Anterior cingulate cortex (tissue), 58 donors: ENCODE data around the gene ZC3H12D.
A peak's percentile ranks its signal among the peaks of the same experiment; 100 is the strongest.
"Not testable (repeated sequence)": the region's sequence is repeated elsewhere in the genome, so short reads cannot be mapped to it uniquely, and the experiment has no call there.

ENCODE experiments used
- DNase-seq, 58 donors: peaks; one replicate each; lab custom pipeline; 2025; lab: John Stamatoyannopoulos, UW

Gene ZC3H12D

GRCh38 chr6:149460249-149460648, 24.6 kb downstream of the ZC3H12D start:
- DNase-seq, result not testable (repeated sequence)

- DNase-seq, result no peak
These were observed 25.1 kb downstream of the ZC3H12D start for GRCh38 chr6:149459761-149460160.

GRCh38 chr6:149458806-149459205, 26.0 kb downstream of the ZC3H12D start:
- no peak for DNase-seq

- DNase-seq, result no peak
These were observed 26.6 kb downstream of the ZC3H12D start for GRCh38 chr6:149458196-149458595.

- no peak for DNase-seq
These were observed 27.4 kb downstream of the ZC3H12D start for GRCh38 chr6:149457316-149457884.

- no peak for DNase-seq
These were observed 28.3 kb downstream of the ZC3H12D start for GRCh38 chr6:149456311-149457021.

GRCh38 chr6:149455031-149455732, 29.6 kb downstream of the ZC3H12D start:
- DNase-seq, result no peak

- peak in 57 of 58 donors; percentile 14 to 89 (median 74) for DNase-seq
These were observed 30.4 kb downstream of the ZC3H12D start for GRCh38 chr6:149454346-149454848.

- DNase-seq, result no peak
These were observed 31.0 kb downstream of the ZC3H12D start for GRCh38 chr6:149453597-149454345.

GRCh38 chr6:149452037-149452939, 32.5 kb downstream of the ZC3H12D start:
- no peak for DNase-seq

GRCh38 chr6:149451376-149452036, 33.3 kb downstream of the ZC3H12D start:
- DNase-seq, result peak in 9 of 58 donors; percentile 7 to 33 (median 14)

- peak in 24 of 58 donors; percentile 5 to 55 (median 20) for DNase-seq
These were observed 34.0 kb downstream of the ZC3H12D start for GRCh38 chr6:149450679-149451375.

GRCh38 chr6:149449831-149450678, 34.8 kb downstream of the ZC3H12D start:
- peak in 1 of 58 donors; percentile 10 for DNase-seq

GRCh38 chr6:149448821-149449453, 35.9 kb downstream of the ZC3H12D start:
- DNase-seq, result no peak

GRCh38 chr6:149446791-149447376, 37.9 kb downstream of the ZC3H12D start:
- DNase-seq, result no peak

GRCh38 chr6:149445573-149445972, 39.2 kb downstream of the ZC3H12D start:
- DNase-seq, result no peak

- DNase-seq, result no peak
These were observed 39.7 kb downstream of the ZC3H12D start for GRCh38 chr6:149445095-149445466.
